GM12878 (cell line): ENCODE data around the gene PARVA.

Experiments used
- ATF2 ChIP-seq: IDR thresholded peaks from 2 replicates; pipeline ENCODE4 v1.6.1; 2012; ENCODE audit warnings: low read length, inconsistent platforms
- CBFB ChIP-seq: IDR thresholded peaks from 2 replicates; pipeline ENCODE4 v1.6.1; 2016; ENCODE audit warnings: antibody characterized with exemption, low read depth
- EP300 ChIP-seq, 2 experiments: fragments of 150-350 bp in 1 of 2; IDR thresholded peaks; 2 replicates each; pipeline ENCODE4 v1.6.1; 2011 to 2012; ENCODE audit warnings: low read depth in 2 of 2, low read length in 2 of 2, borderline replicate concordance in 1 of 2, improper control_type of control experiment in 1 of 2, inconsistent platforms in 1 of 2; ENCODE audit not compliant: control insufficient read depth in 1 of 2
- FOS ChIP-seq: IDR thresholded peaks from 3 replicates; pipeline ENCODE4 v1.6.1; 2011; ENCODE audit warnings: borderline replicate concordance; ENCODE audit not compliant: insufficient read length; ENCODE audit errors: extremely low read depth
- MEF2A ChIP-seq: IDR thresholded peaks from 2 replicates; pipeline ENCODE4 v1.6.1; 2011; ENCODE audit warnings: low read depth, mild to moderate bottlenecking, low read length, moderate library complexity; ENCODE audit not compliant: insufficient read depth
- NR2C1 ChIP-seq: fragments of 450-650 bp; IDR thresholded peaks from 2 replicates; pipeline ENCODE4 v1.6.1; 2017; ENCODE audit warnings: antibody characterized with exemption, mild to moderate bottlenecking, moderate library complexity
- POLR2A ChIP-seq: IDR thresholded peaks from 2 replicates; pipeline ENCODE4 v1.6.1; 2011; ENCODE audit warnings: low read depth, mild to moderate bottlenecking, low read length
- SMC3 ChIP-seq: IDR thresholded peaks from 2 replicates; pipeline ENCODE4 v1.6.1; 2011; ENCODE audit warnings: low read length, improper control_type of control experiment, borderline replicate concordance
- SP1 ChIP-seq: IDR thresholded peaks from one replicate; pipeline ENCODE4 v1.6.1; 2011; ENCODE audit warnings: low read depth, low read length
- TF ChIP-seq, protein P1 (sequence below), 3 experiments: IDR thresholded peaks in 2 of 3; conservative IDR thresholded peaks in 1 of 3; 2 replicates each; pipeline ENCODE4 v1.5.1; 2011; ENCODE audit warnings: low read depth in 3 of 3, low read length in 3 of 3, mild to moderate bottlenecking in 3 of 3, control low read depth in 2 of 3, moderate library complexity in 2 of 3, inconsistent platforms in 1 of 3, mixed read lengths in 1 of 3; ENCODE audit not compliant: control insufficient read depth in 2 of 3, insufficient read depth in 1 of 3; ENCODE audit errors: extremely low read depth in 1 of 3
- TF ChIP-seq, protein P2 (sequence below): IDR thresholded peaks from 2 replicates; pipeline ENCODE4 v1.6.1; 2012; ENCODE audit warnings: low read depth, low read length, improper control_type of control experiment
- TF ChIP-seq, protein P3 (sequence below): IDR thresholded peaks from 2 replicates; pipeline ENCODE4 v1.6.1; 2011; ENCODE audit warnings: low read depth, low read length, improper control_type of control experiment, borderline replicate concordance

DNA sequence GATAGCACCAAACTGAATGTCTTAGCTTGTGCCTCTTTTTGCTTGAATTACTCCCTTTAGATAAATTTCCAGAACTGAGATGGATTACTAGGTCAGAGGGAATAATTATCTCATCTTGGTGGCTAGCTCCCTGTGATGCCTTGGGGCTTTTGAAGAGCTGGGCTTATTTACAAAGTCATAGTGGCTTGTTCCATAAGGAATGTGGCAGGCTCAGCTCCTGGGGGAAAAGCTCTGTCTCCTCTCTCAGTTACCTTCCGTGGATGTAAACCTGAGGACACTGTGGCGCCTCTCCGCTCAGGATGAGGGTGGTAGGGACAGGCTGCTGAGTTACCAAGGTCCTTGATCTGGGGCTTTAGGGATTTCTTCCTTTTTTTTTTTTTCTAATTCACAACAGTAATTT lies 121.7 kb downstream of the PARVA start:
- no peak for TF ChIP-seq FOS
- TF ChIP-seq, protein P1, sequence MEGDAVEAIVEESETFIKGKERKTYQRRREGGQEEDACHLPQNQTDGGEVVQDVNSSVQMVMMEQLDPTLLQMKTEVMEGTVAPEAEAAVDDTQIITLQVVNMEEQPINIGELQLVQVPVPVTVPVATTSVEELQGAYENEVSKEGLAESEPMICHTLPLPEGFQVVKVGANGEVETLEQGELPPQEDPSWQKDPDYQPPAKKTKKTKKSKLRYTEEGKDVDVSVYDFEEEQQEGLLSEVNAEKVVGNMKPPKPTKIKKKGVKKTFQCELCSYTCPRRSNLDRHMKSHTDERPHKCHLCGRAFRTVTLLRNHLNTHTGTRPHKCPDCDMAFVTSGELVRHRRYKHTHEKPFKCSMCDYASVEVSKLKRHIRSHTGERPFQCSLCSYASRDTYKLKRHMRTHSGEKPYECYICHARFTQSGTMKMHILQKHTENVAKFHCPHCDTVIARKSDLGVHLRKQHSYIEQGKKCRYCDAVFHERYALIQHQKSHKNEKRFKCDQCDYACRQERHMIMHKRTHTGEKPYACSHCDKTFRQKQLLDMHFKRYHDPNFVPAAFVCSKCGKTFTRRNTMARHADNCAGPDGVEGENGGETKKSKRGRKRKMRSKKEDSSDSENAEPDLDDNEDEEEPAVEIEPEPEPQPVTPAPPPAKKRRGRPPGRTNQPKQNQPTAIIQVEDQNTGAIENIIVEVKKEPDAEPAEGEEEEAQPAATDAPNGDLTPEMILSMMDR (IDR thresholded peaks at IDR 0.05 in 2 of 3, conservative IDR thresholded peaks at IDR 0.05 in 1 of 3; ENCODE audit: control insufficient read depth in 2 of 3, extremely low read depth in 1 of 3, insufficient read depth in 1 of 3, low read depth in 3 of 3, low read length in 3 of 3): no peak
- no peak for TF ChIP-seq EP300 (IDR thresholded peaks at IDR 0.05; ENCODE audit: borderline replicate concordance in 1 of 2, control insufficient read depth in 1 of 2, low read depth in 2 of 2, low read length in 2 of 2)
- TF ChIP-seq SP1: no peak
- TF ChIP-seq SMC3: no peak
- TF ChIP-seq, protein P2, sequence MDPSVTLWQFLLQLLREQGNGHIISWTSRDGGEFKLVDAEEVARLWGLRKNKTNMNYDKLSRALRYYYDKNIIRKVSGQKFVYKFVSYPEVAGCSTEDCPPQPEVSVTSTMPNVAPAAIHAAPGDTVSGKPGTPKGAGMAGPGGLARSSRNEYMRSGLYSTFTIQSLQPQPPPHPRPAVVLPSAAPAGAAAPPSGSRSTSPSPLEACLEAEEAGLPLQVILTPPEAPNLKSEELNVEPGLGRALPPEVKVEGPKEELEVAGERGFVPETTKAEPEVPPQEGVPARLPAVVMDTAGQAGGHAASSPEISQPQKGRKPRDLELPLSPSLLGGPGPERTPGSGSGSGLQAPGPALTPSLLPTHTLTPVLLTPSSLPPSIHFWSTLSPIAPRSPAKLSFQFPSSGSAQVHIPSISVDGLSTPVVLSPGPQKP: no peak
- TF ChIP-seq, protein P3, sequence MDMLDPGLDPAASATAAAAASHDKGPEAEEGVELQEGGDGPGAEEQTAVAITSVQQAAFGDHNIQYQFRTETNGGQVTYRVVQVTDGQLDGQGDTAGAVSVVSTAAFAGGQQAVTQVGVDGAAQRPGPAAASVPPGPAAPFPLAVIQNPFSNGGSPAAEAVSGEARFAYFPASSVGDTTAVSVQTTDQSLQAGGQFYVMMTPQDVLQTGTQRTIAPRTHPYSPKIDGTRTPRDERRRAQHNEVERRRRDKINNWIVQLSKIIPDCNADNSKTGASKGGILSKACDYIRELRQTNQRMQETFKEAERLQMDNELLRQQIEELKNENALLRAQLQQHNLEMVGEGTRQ: no peak
- TF ChIP-seq NR2C1: no peak
- TF ChIP-seq POLR2A: no peak
- TF ChIP-seq CBFB: no peak
- TF ChIP-seq ATF2: no peak
- TF ChIP-seq MEF2A: no peak
